Suprapubic skin (tissue), 3 donors: ENCODE measurements around the gene WBP1L.

Experiments
- EP300 ChIP-seq: sonication (generic); formaldehyde crosslinking; IDR thresholded peaks from one replicate; pipeline ENCODE4 v1.6.1; 2017; ENCODE audit warnings: antibody characterized with exemption
- POLR2A ChIP-seq, 2 donors: fragments of 450-650 bp; IDR thresholded peaks; one replicate each; pipeline ENCODE4 v1.6.1; 2017; ENCODE audit warnings: antibody characterized with exemption in 2 of 2, mild to moderate bottlenecking in 2 of 2, moderate library complexity in 2 of 2
- TF ChIP-seq, protein P1 (sequence below), 2 donors: fragments of 200-600 bp in 1 of 2; fragments of 450-650 bp in 1 of 2; sonication (generic) in 1 of 2; IDR thresholded peaks; one replicate each; pipeline ENCODE4 v1.5.1; 2016 to 2019; ENCODE audit warnings: antibody characterized with exemption in 2 of 2, mild to moderate bottlenecking in 1 of 2, moderate library complexity in 1 of 2

DNA sequence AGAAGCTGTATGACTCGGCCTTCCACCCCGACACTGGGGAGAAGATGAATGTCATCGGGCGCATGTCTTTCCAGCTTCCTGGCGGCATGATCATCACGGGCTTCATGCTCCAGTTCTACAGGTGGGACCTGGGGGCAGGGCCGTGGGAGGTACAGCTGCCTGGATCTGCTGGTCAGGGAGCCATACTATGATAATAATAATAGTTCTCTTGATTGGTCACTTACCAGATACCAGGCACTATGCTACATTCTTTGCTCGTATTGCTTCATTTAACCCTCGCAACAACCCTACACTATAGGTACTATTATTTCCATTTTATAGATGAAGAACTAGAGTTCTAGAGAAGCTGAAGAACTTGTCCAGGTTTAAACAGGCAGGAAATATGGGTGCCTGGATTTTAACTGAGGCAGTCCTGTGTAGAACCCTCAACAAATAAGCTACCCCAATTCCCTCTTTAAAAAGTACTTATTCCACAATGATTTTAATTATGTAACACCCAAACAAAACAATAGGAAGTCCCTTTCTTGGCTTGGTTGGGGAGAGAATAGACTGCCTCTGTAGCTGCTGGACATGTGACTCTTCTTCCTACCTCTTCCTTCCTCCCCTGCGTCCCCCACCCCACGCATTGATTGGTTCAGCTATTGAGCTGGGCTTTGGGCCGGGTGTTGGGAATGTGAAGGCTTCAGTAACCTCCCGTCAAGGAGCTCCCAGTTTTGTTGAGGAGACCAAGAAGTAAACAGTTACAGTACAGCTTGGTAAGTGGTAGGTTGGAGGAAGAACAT, 16.5 kb upstream of the WBP1L start:
- TF ChIP-seq, protein P1, sequence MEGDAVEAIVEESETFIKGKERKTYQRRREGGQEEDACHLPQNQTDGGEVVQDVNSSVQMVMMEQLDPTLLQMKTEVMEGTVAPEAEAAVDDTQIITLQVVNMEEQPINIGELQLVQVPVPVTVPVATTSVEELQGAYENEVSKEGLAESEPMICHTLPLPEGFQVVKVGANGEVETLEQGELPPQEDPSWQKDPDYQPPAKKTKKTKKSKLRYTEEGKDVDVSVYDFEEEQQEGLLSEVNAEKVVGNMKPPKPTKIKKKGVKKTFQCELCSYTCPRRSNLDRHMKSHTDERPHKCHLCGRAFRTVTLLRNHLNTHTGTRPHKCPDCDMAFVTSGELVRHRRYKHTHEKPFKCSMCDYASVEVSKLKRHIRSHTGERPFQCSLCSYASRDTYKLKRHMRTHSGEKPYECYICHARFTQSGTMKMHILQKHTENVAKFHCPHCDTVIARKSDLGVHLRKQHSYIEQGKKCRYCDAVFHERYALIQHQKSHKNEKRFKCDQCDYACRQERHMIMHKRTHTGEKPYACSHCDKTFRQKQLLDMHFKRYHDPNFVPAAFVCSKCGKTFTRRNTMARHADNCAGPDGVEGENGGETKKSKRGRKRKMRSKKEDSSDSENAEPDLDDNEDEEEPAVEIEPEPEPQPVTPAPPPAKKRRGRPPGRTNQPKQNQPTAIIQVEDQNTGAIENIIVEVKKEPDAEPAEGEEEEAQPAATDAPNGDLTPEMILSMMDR (IDR thresholded peaks at IDR 0.05), result no peak
- no peak for TF ChIP-seq EP300
- no peak for TF ChIP-seq POLR2A (IDR thresholded peaks at IDR 0.05)
